Activated T-cell treated with anti-CD3 and anti-CD28 coated beads for 1 hour (primary cell): ENCODE data around the gene FLRT2.

Experiments
- DNase-seq: peaks from one replicate; pipeline ENCODE4 v3.0.0-alpha.2; 2020; ENCODE audit warnings: low read depth

Gene FLRT2, protein sequence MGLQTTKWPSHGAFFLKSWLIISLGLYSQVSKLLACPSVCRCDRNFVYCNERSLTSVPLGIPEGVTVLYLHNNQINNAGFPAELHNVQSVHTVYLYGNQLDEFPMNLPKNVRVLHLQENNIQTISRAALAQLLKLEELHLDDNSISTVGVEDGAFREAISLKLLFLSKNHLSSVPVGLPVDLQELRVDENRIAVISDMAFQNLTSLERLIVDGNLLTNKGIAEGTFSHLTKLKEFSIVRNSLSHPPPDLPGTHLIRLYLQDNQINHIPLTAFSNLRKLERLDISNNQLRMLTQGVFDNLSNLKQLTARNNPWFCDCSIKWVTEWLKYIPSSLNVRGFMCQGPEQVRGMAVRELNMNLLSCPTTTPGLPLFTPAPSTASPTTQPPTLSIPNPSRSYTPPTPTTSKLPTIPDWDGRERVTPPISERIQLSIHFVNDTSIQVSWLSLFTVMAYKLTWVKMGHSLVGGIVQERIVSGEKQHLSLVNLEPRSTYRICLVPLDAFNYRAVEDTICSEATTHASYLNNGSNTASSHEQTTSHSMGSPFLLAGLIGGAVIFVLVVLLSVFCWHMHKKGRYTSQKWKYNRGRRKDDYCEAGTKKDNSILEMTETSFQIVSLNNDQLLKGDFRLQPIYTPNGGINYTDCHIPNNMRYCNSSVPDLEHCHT

DNA sequence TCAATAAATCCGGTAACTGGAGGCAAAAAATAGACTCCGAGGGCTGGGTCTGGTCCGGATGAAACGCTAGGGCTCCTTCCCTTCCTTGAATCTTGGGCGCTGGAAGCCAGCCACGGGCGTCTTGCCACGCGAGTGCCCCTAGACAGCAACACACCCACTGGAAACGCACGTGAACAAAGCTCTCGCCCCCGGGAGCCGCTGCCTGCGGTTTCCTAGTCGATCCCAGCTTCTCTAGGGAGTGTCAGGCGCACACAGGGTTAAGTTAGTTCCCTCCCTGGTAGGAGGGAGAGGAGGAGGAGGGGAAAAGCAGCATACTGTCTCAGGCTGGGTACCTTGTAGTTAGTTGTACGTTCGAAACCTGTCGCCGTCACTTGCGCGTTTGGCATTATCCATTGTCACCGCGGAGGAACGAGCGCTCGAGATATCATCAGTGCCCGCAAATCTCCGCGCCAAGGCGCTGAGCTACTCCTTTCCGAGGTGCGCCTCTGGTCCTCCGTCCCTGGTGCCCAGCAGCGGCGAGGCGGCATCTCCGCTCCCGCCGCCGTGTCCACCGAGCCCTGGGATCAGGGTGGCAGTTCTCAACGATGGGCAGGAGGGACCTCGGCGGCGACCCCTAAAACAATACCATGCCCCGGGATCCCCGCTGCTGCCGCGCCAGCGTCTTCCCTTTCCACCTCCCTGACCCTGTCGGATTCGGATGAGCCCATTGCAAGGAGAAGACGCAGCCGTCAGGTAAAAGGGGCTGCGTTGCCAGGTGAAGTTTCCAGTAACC, at the start of gene FLRT2:
Gene FLRT2 (plus strand): TSS at position 342 of the 772 bp plus-strand sequence. CDS start 91,371 bp downstream, outside the sequence.
- DNase-seq: no peak

DNA sequence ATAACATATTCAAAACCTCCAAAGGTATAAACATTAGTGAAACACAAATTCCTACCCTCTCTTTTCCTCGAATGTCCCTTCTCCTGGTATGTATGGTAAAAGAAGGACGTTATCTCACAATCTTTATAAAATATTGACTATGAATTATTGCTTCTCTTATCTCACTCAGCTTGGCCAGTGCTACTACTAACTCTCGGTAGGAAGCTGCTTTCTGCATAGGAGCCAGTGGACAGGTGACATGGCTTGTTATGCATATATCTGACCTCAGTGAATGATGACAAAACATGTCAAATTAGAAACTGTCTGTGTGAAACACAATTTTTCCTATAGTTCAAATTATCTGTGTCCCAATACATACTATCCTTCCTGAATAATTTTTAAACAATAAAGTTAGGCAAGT, 48.5 kb upstream of the FLRT2 start:
- no peak for DNase-seq

DNA sequence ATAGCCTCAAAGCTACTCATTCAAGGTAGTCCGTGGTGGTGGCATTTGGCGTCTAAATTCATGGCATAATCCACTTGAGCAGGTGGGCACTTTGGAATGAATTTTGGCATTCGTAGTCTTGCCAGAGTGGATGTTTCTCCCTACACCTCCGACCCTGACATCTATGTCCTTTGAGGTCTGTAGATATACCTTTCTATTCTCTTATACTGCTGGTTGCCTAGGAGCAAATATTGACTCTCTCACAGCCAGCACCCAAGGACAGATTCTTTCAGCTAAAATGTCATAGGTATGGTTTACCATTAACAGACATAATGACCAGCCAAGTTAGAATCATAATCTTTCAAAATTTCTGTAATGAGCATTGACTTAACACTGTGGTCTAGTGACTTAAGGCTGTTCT, 47.4 kb upstream of the FLRT2 start:
- no peak for DNase-seq

DNA sequence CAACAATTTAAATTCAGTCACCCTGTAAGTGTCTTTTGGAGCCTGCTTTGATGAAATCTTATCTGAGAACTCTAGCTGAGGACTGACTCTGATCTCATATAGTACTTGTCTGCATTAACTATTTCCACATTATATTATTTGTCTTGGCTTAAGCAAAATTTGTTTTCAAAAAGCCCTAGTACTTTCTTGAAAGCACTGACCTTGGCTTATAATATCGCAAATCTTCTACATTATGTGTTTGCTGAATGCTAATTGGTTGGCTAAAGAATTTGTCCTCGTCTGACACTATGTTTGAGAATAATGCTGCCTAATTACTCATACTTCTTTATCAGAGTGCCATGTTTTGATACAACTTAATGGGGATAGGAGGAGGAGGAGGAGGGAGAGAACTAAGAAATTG, 46.9 kb upstream of the FLRT2 start:
- DNase-seq: no peak

DNA sequence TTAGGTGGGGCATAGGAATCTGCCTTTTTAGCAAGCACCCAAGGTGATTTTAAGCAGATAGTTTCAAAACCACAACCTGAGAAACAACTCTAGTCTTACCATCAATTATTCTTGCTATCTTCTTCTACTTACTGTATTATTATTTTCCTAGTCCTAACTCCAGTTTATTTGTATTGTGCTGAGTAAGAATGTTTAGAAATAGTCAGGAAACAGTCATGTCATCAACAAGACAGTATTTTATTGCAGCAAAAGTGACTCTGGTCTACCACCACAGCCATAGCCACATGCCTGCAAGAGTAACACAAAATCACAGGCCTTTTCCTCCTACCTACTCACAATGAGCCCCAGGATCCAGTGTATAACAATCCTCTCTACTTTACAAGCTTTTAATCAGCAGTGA, 46.3 kb upstream of the FLRT2 start:
- no peak for DNase-seq

DNA sequence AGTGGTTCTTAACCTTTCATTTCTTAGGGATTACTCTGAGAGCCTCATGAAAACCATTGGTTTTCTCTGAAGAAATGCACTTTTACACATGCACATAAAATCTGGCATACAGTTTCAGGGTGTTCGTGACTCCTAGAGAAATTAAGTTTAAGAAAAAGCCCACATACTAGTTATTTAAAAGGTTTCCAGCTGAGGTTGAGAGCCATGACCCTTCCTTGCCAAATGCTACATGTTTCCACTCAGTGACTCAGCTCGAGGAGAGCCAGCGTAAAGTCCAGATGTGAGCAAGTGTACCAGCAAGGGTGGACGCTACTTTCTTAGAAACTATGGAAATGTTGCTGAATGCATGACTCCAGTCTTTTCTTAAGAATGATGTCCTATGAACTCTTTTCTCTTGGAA, 42.7 kb upstream of the FLRT2 start:
- no peak for DNase-seq

DNA sequence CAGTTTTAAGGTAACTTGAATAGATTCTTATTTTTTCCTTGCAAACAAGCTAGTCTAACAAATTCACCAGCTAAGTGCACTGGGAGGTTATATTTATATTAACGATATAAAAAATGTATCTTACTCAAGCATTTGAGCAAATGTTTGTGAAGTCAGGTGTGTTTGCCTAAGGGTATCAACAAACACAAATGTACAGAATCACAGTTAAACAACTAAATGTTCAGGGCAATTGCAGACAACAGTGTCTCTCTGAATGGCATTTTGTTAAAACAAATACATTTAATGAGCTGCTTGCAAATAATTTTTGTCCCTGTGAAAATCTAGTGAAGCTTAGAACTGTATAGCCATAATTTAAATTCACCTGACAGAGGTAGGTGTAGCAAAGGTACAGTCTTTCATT, 28.2 kb upstream of the FLRT2 start:
- no peak for DNase-seq

DNA sequence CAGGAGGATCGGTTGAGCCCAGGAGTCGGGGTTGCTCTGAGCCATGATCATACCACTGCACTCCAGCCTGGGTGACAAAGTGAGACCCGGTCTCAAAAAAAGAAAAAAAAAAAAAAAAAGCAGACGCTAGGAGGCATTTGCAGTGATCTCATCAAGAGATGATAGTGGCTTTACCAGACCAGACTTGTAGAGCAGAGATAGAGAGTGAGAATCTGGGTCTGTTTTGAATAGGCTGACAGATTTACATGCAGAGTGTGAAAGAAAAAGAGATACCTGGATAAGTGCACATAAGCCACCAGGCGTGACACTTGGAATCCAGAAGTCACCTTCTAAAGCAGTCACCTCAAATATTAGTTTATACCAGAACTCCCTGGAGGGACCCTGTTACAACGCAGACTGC, 21.1 kb upstream of the FLRT2 start:
- DNase-seq: no peak

DNA sequence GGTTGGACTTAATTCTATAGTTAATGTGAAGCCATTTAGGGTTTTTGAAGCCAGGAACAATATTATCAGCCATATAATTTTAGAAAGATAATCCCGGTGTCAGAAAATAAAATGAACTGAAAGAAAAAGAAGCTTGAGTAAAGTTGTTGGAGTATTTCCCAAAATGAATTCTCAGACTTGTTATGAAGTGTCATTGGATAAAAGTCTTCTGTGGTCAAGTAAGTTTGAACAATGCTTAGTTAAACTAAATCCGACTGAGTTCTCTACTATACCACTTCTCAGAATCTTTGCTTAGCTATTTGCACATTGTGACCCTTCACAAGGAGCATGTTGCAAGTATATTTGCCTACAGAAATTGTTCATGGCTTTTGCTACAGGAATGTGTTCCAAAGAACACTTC, 17.5 kb upstream of the FLRT2 start:
- DNase-seq: no peak

DNA sequence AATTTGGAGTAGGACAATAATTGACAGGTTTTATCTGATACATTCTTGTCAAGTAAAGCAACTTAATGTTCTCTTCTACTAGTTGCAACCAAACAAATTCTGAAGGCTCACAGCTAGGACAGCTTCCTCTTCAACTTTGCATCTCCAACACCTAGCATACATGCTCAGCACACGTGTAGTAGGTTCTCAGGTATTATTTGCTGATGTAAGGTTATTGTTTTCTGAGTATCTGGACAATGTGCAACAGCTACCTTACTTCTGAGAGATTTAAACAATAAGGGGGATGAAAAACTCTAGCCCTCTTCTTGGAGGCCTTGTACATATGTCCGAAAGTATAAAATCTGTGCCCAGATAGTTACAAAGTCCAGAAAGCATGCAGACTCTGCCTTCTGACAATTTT, 15.5 kb upstream of the FLRT2 start:
- no peak for DNase-seq

DNA sequence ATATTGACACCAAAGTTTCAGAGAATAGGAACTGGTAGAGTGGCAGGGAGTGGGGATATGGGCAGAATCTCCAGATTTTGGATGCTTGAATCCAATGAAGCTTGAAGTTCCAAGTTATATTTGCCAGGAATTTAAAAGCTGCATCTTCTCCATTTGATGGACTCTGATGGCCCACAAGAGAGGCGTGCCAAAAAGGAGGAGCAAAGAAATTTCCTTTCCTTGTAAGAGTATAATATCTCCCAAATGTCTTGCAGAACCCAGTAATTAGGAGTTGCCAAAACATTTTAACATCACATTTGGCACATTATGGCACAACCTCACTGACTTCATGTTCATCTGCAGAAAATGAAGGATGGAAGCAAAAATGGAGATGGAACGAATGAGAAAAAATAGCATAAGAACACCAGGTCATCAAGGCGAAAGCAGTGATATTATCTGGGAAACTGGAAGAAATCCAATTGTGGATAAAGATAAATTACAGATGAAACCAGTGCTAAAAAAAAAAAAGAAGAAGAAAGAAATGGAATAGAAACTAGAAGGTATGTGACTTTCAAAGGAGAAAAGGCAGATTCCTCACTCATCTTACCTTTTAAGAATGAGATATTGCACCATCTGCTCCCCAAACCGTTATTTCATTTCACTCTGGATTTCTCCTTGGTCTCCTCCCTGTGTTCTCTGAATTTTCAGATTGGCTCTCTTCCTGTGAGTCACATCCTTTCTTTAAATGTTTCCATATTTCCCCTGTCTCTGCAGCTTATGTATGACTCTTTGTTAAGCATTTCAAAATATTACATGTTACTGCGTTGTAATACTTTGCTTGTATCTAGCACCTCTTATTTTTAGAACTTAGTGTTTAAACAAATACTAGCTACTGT, 13.5 kb upstream of the FLRT2 start:
- no peak for DNase-seq

DNA sequence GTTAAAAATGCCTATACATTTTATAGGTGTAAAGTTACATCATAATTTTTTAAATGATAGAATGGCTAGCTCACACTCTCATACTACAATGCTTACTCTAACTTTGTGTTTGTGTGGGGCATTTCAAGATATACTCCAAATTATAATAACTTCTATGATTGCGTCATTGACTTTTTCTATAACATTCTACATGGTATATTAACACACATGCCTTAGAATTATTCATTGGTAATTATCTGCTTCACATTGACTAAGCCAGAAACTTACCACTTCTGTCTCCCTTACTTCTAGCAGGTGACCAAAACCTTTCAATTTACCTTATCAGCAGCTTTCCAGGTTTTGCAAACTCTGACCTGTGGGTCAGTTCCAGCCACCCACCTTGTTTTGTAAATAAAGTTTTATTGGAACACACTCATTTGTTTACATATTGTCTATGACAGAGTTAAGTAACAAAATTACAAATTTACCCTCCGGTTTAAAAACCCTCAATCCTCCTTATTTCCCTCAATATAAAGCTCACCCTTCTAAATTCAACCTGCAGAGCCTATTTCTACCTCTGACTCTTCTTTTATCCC, 12.7 kb upstream of the FLRT2 start:
- no peak for DNase-seq

DNA sequence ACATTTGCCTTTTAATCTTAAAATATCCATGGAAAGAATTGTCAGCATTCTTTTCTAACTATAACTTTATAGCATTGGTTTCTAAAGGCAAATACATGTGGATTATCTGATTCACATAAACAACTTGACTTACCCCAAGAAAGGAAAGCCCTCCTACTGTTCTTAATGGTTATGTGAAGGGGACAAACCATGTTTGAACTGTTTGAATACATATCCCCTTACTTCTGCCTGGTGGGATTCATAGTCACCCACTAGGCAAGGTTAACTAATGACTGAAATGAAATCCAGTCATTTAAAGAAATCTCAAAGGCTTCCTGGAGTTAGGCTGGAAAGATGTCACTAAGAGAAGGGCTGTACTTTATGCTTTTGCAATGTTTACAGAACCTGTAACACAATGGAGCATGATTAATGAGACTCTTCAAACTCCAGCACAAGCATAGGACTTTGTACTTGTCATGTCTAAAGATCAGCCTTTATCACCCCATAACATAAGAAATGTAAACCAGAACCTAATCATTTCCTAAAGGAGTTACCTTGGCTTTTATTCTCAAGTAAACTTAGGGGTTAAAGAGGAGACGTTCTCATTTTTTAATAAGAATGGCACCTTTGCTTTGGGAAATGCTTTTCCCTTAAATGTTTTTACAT, 10.2 kb upstream of the FLRT2 start:
- DNase-seq: no peak

DNA sequence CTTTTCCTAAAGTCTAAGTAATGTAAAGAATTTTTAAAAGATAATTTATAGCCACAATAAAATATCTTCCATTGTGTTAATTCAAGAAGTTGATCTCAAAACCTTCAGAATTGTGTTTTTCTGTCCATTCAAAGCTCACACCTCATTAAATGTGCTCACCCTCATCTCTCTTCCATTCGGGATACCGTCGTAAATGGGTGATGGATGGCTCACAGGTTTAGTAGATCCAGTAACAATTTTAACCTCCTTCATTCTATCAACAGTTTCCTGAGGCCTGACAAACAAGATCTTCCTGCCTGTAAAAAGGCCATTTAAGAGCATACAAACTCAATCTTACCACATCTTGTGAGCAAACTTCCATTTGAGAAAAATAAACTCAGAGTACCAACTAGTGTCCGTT, 9.4 kb upstream of the FLRT2 start:
- DNase-seq: no peak

DNA sequence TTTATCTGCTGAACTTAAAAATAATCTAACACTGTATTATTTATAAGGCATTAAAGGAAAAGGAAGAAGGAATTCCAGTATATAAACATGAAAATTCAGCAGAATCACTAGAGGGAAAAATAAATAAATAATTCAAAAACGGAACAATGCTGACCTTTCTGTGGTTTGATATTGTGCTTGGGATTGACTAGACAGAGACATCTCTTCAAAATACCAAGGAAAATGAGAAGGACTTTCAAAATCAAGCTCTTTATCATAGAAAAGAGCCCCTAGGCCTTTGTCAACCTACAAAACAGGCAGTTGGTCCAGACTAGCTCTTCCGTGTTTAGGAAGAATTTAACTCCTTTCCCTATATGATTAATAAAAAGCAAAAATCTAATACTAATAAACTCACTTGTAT, 6.3 kb upstream of the FLRT2 start:
- no peak for DNase-seq

DNA sequence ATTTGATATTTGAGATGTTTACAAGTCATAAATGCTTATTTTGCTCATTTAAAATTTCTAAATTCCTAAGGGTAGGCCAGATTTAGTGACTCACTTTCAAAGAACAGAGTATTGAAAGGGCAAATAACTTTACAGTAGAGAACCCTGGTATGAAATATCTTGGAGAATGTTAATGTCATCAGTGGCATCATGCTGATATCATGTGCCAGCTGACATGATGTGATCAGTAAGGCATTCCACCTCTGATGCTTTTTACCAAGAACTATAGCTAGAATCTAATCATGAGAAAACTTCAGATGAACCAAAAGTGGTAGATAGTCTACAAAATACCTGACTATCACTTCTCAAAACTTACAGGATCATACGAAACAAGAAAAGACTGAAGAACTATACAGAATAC, 2.9 kb upstream of the FLRT2 start:
- no peak for DNase-seq

DNA sequence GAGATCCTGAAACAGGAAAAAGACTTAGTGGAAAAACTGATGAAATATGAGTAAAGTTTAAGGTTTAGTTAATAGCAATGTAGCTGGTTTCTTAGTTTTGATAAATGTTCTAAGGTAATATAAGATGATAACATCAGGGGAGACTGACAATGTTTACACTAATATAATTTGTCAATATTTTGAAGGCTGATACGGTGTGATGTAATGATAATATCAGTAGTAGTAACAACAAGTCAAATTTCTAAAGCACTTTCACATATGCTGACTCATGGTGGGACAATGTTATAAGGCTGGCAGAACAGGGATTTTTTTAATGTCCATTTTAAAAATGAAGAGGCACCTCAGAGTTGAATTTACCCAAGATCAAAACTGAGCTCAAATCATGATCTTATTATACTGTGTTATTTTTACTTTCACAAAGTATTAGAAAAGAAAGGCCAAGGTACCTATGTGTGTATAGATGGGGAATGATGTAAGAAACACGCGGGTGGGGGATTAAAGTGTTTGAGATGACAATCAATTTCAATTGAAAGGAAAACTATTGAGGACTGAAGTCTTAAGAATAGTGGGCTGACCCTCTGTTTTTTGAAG, 2.4 kb upstream of the FLRT2 start:
- no peak for DNase-seq

DNA sequence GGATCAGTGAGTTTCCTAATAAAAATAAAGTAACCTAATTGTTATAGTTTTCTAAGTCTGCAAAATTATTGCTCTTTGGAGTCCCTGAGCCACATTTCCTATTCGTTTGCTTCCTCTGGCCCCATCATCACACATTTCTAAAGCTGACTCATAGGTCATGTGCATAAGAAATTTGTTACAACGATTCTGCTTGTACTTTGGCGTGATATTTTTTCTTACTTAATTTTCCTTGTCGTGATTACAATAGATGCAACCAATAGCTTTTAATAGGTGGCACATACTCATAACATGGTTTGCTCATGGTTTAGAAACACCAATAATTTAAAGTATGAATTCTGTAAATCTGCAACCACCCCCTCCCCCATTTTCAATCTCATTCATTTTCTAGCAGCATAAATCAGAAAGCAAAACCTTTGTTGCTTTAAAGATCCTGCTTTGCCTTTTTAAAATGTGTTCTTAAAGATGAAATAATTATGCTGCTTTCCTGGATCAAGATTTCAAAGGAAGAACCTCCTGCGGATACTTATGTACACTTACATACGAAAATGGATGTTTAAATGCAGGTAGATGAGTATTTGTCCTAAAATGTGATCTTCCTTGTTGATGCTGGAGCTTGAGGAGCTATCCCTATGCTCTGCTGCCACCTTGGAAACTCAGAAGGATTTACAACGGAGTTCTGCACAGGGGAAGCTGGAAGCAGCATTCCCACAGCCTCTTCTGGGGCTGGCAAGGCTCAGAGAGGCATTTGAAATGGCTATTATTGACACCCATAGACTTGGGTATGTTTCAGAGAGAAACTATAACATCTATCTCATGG, 1.7 kb upstream of the FLRT2 start:
- DNase-seq: no peak

DNA sequence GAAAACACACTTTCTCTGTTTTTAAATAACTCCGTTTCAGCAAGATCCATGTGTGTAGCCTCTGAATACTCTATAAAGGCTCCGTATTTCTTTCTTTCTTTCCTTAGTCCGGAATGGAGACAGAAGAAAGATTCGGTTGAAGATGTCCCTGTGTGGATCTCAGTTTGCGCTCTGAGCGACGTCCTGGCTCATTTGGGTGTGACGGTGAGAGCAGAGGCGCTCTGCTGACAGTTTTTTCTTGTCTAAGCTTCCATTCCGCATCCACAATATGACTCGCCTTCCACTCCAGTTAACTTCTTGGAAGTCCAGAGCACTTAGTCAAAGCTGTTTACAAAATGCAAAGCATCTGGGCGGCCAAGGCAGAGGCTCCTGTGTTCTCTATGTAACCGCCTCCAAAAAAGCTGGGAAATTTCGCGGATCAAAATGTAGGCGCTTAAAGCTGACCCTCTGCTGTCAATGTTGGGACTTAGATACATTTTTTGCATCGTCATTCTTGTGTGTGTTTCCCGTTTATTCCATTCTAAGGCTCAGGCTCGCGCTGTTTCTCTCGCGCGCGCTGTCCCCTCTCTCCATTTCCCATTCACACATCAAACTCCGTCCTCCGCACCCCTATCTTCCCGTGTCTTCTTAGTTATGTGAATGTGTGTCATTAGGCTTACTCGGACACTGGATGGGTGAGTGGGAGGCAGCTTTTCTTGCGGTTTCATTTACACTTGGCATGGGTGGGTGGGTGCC, 880 bp upstream of the FLRT2 start:
- DNase-seq: no peak
